HG03571 (cell line): ENCODE results near the gene CCDC179.

Experiments
- ATAC-seq: cut with Tn5 transposase; IDR thresholded peaks from one replicate; pipeline ENCODE4 v1.9.1; 2021; ENCODE audit not compliant: unreplicated experiment

The CCDC179 gene

GRCh38 chr11:22808571-22809197 lies 51.6 kb downstream of the CCDC179 start:
- peak; percentile 27 for ATAC-seq

GRCh38 chr11:22807855-22808570 lies 52.3 kb downstream of the CCDC179 start:
- ATAC-seq: peak; percentile 97

- no peak for ATAC-seq
Observed at GRCh38 chr11:22807391-22807790, 52.9 kb downstream of the CCDC179 start.

- ATAC-seq: no peak
Observed at GRCh38 chr11:22802861-22803260, 57.4 kb downstream of the CCDC179 start.

GRCh38 chr11:22800482-22800881 lies 59.8 kb downstream of the CCDC179 start:
- no peak for ATAC-seq

GRCh38 chr11:22798901-22799300 lies 61.4 kb downstream of the CCDC179 start:
- ATAC-seq: no peak

GRCh38 chr11:22797047-22797446 lies 63.2 kb downstream of the CCDC179 start:
- ATAC-seq: no peak
